ENCODE results near the gene CYYR1. TPM values are rescaled to one million over a fixed set of nuclear protein-coding genes. Genes with fewer than 3 reads are reported as not detected.

Gene CYYR1
- total RNA-seq, 1 experiment from 2014 or later, result 13.6 TPM

- H3K27ac ChIP-seq (ENCODE audit: insufficient read length, low read depth, low read length), result no peak overlapping the region
- H3K9ac ChIP-seq (ENCODE audit: extremely low read depth, insufficient read length, low read length), result no peak overlapping the region
- H3K18ac ChIP-seq (ENCODE audit: insufficient read length, low read depth, low read length), result no peak overlapping the region
- no peak overlapping the region for H4K5ac ChIP-seq (ENCODE audit: insufficient read length, low read depth, low read length)
- no peak overlapping the region for H2BK20ac ChIP-seq (ENCODE audit: low read depth, low read length, poor library complexity, severe bottlenecking)
- H3K79me2 ChIP-seq (ENCODE audit: insufficient read depth, low read length), result no peaks in the 10 kb centered on the region
- no peak overlapping the region for H3T11ph ChIP-seq (ENCODE audit: low read length)
- H3K9me3 ChIP-seq (ENCODE audit: control insufficient read depth, low read depth, low read length), result no peaks in the 10 kb centered on the region
- H2AFZ ChIP-seq (ENCODE audit: low read length), result no peak overlapping the region
- WGBS (ENCODE audit: extremely low coverage, insufficient read length, low lambda C conversion rate), result no CpG with 5 or more reads among the region's 6 CpGs
- H3K4me1 Mint-ChIP-seq, result peaks cover 13 to 15% of the 10 kb centered on the region in 2 experiments
- H3K14ac ChIP-seq (ENCODE audit: insufficient read depth, low read length), result no peak overlapping the region
- H3K4me3 Mint-ChIP-seq, result no peak overlapping the region
- H3K4me2 ChIP-seq (ENCODE audit: insufficient read depth, insufficient read length, low read length), result no peak overlapping the region
- no peak overlapping the region for H3K4ac ChIP-seq (ENCODE audit: low read depth, low read length)
- no peaks in the 10 kb centered on the region for H3K23me2 ChIP-seq (ENCODE audit: insufficient read length, low read depth, low read length, poor library complexity, severe bottlenecking)
- no peak overlapping the region for H2AK5ac ChIP-seq (ENCODE audit: insufficient read length, low read length)
- H3K27ac Mint-ChIP-seq, result no peak overlapping the region
- H4K20me1 ChIP-seq (ENCODE audit: control insufficient read depth, insufficient read depth, insufficient read length), result no peaks in the 10 kb centered on the region
- no peak overlapping the region for H3K23ac ChIP-seq (ENCODE audit: insufficient read length, low read depth, low read length)
- H3K36me3 Mint-ChIP-seq (ENCODE audit: insufficient read depth in 1 of 3, low read depth in 3 of 3), result peaks cover 0 to 9% (median 0%) of the 10 kb centered on the region in 3 experiments; a peak in 2 of 7 replicates
- no peak overlapping the region for H3K56ac ChIP-seq (ENCODE audit: insufficient read length, low read depth, low read length)
- no peak for DNase-seq
- no peak overlapping the region for H2BK120ac ChIP-seq (ENCODE audit: low read depth, low read length, poor library complexity, severe bottlenecking)
- H3K27me3 Mint-ChIP-seq (ENCODE audit: low read depth), result no peaks in the 10 kb centered on the region
- H2BK12ac ChIP-seq (ENCODE audit: insufficient read length, low read depth, low read length), result no peak overlapping the region
- peaks cover 3% of the 10 kb centered on the region in 2 experiments; a peak in 3 of 5 replicates for H3K9me3 Mint-ChIP-seq
- H3K4me1 ChIP-seq (ENCODE audit: insufficient read depth, low read length), result peaks cover 2% of the 10 kb centered on the region; the same call in 1 of the 2 replicates
- H2BK5ac ChIP-seq (ENCODE audit: insufficient read length, low read length), result no peak overlapping the region
- H4K91ac ChIP-seq (ENCODE audit: insufficient read length, low read depth, low read length), result no peak overlapping the region
- H4K8ac ChIP-seq (replicated peaks; ENCODE audit: insufficient read length, low read depth, low read length), result no peak overlapping the region
- TF ChIP-seq CTCF (conservative IDR thresholded peaks at IDR 0.05), result peak; percentile 57; the same call in 2 of the 3 replicates
- H2BK15ac ChIP-seq (ENCODE audit: low read depth, low read length), result no peak overlapping the region
- no peaks in the 10 kb centered on the region for H3K79me1 ChIP-seq (ENCODE audit: insufficient read depth, low read depth, low read length, poor library complexity, severe bottlenecking)
- H3K27me3 ChIP-seq (ENCODE audit: insufficient read depth, low read length), result no peaks in the 10 kb centered on the region
These were observed 83.3 kb downstream of the CYYR1 start for GRCh38 chr21:26489781-26490180.
